Panc1 (cell line): ENCODE results near the gene STPG3. TPM values are rescaled to one million over a fixed set of nuclear protein-coding genes. Genes with fewer than 3 reads are reported as not detected.

ENCODE experiments used
- ATAC-seq: fragments of 200-7000 bp; cut with Tn5 transposase; 2 replicates; pipeline ENCODE4 v1.9.1; 2020; ENCODE audit warnings: mild to moderate bottlenecking, moderate library complexity
- BruUV-seq: library from RNA; stranded (reverse); fragments of 400-500 nt; replicated peaks from 2 replicates; lab custom pipeline; 2021; lab: Mats Ljungman, UMichigan
- CTCF ChIA-PET: fragments of 300-600 bp; sonication (Branson Sonifier 250); formaldehyde crosslinking; loops from one replicate; lab custom pipeline; 2022; ENCODE audit warnings: antibody characterized with exemption; lab: Charles Lee
- POLR2A ChIA-PET: fragments of 300-600 bp; sonication (Branson Sonifier 250); formaldehyde crosslinking; loops from one replicate; lab custom pipeline; 2022; ENCODE audit warnings: antibody characterized with exemption; lab: Charles Lee
- DNase-seq: peaks from one replicate; pipeline ENCODE4 v3.0.0-alpha.2; 2010; ENCODE audit warnings: low read depth, low spot score
- H3K27ac ChIP-seq: 2 replicates; pipeline ENCODE4 v1.5.1; 2011; ENCODE audit warnings: mild to moderate bottlenecking, low read length, inconsistent platforms
- H3K27me3 ChIP-seq: fragments of 200-500 bp; sonication (Bioruptor generic); 2 replicates; pipeline ENCODE4 v1.6.0; 2014; ENCODE audit warnings: low read length, inconsistent platforms; ENCODE audit not compliant: control insufficient read depth, insufficient read depth
- H3K36me3 ChIP-seq: fragments of 200-500 bp; sonication (Bioruptor generic); 2 replicates; pipeline ENCODE4 v1.5.1; 2014; ENCODE audit warnings: inconsistent platforms, mild to moderate bottlenecking, low read length, moderate library complexity; ENCODE audit not compliant: control insufficient read depth, insufficient read depth
- H3K4me1 ChIP-seq: 2 replicates; pipeline ENCODE4 v1.5.1; 2011; ENCODE audit warnings: inconsistent platforms, mild to moderate bottlenecking, low read length, moderate library complexity; ENCODE audit not compliant: control insufficient read depth, insufficient read depth
- H3K4me3 ChIP-seq, 2 experiments: 2 replicates each; pipeline ENCODE4 v1.5.1; 2011 to 2012; ENCODE audit warnings: low read depth in 2 of 2, low read length in 2 of 2, mild to moderate bottlenecking in 2 of 2, inconsistent platforms in 1 of 2, moderate library complexity in 1 of 2
- H3K9me3 ChIP-seq: fragments of 200-500 bp; sonication (Bioruptor generic); 2 replicates; pipeline ENCODE4 v1.5.1; 2014; ENCODE audit warnings: low read depth, mild to moderate bottlenecking, inconsistent platforms, low read length, moderate library complexity; ENCODE audit not compliant: control insufficient read depth, insufficient read depth
- CTCF ChIP-seq: fragments of 450-650 bp; IDR thresholded peaks from 2 replicates; pipeline ENCODE4 v1.5.1; 2017; ENCODE audit warnings: mild to moderate bottlenecking
- POLR2AphosphoS5 ChIP-seq: IDR thresholded peaks from 2 replicates; pipeline ENCODE4 v1.6.1; 2012; ENCODE audit warnings: mild to moderate bottlenecking, low read depth, low read length, moderate library complexity
- REST ChIP-seq, 2 experiments: IDR thresholded peaks; 2 replicates each; pipeline ENCODE4 v1.6.1; 2011 to 2012; ENCODE audit warnings: low read depth in 2 of 2, control low read depth in 1 of 2, low read length in 1 of 2, mild to moderate bottlenecking in 1 of 2, moderate library complexity in 1 of 2; ENCODE audit not compliant: insufficient read depth in 1 of 2
- SIN3A ChIP-seq: IDR thresholded peaks from 2 replicates; pipeline ENCODE4 v1.6.1; 2012; ENCODE audit warnings: low read depth, mild to moderate bottlenecking, low read length, moderate library complexity, borderline replicate concordance; ENCODE audit not compliant: insufficient read depth
- TCF7L2 ChIP-seq: IDR thresholded peaks from 2 replicates; pipeline ENCODE4 v1.6.1; 2011; ENCODE audit warnings: mild to moderate bottlenecking, low read depth, low read length, inconsistent platforms
- in situ Hi-C: cut with HindIII; loops from 2 replicates; pipeline ENCODE4 v1.10.0; 2016; ENCODE audit warnings: low sequenced_read_pairs, low pct_unique_long_range_greater_than_20kb
- intact Hi-C: fragments of 100-400 bp; cut with micrococcal nuclease; formaldehyde crosslinking; loops from one replicate; pipeline ENCODE4 v1.10.0; 2022; ENCODE audit not compliant: unreplicated experiment
- total RNA-seq: library from RNA; stranded (reverse); gene quantifications from one replicate; pipeline ENCODE4 v1.2.1, GENCODE V29; 2021; ENCODE audit not compliant: unreplicated experiment

STPG3 gene
- total RNA-seq, 1 experiment from 2014 or later = 0.26 TPM

GRCh38 chr9:137266162-137266527 lies 15.1 kb downstream of the STPG3 start:
- TF ChIP-seq CTCF (no peak), TCF7L2 (no peak), POLR2AphosphoS5 (no peak), REST (IDR thresholded peaks at IDR 0.05; ENCODE audit: insufficient read depth in 1 of 2, low read depth in 2 of 2, low read length in 1 of 2) (no peak), SIN3A (no peak)
- no peaks in the 10 kb centered on the region for H3K27me3 ChIP-seq
- ATAC-seq (no peak), DNase-seq (no peak)
- H3K9me3 ChIP-seq = no peaks in the 10 kb centered on the region
- ChIA-PET CTCF (interaction anchor here (0.6 kb wide), 1 partner anchor 18 kb away, joined by 3 read pairs; no protein-coding TSS in a partner anchor), POLR2A (no interaction called here)
- intact Hi-C loops (no loop called here), in situ Hi-C loops (no loop called here)
- H3K4me1 ChIP-seq = no peaks in the 10 kb centered on the region
- no peak overlapping the region for H3K4me3 ChIP-seq
- no peaks in the 10 kb centered on the region for H3K36me3 ChIP-seq
- BruUV-seq = no TSS peak
- H3K27ac ChIP-seq = no peak overlapping the region

DNA sequence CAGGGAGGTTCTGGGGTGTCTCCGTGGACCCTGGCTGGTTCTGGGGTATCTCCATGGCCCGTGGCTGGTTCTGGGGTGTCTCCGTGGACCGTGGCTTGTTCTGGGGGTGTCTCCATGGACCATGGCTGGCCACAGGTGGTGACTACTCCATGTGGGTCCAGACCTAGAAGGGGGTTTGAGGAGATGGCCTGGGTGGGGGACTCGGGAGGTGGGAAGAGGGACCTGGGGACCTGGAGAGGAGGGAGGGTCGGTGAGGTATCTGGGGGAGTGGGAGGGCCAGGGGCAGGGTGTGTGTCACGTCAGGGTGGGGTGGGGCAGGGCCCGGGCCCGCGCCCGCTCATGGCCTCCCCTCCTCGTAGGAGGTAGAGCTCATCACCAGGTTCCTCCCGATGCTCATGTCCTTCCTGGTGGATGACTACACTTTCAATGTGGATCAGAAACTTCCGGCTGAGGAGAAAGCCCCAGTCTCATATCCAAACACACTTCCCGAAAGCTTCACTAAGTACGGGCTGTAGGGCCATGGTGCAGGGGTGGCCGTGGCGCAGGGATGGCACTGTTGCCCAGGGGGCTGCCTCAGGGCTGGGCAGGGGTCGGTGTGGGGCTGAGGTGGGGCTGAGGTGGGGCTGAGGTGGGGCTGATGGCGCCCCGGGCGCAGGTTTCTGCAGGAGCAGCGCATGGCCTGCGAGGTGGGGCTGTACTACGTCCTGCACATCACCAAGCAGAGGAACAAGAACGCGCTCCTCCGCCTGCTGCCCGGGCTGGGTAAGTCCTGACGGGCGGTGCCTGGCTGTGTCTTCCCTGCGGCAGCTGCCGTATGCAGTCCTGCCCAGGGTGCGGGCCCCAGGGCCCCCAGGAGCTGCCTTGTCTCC lies 15.7 kb downstream of the STPG3 start:
- POLR2A ChIA-PET = interaction anchor here (0.7 kb wide), 1 partner anchor 10 kb away, joined by 9 read pairs; the partner anchor contains the start of gene TOR4A
- intact Hi-C loops (no loop called here), in situ Hi-C loops (no loop called here)
- no peak overlapping the region for H3K27ac ChIP-seq
- no peak overlapping the region for H3K4me3 ChIP-seq
- no peak for DNase-seq
- H3K27me3 ChIP-seq = no peaks in the 10 kb centered on the region
- no TSS peak for BruUV-seq
- no peaks in the 10 kb centered on the region for H3K9me3 ChIP-seq
- no peaks in the 10 kb centered on the region for H3K4me1 ChIP-seq
- CTCF ChIA-PET = no interaction called here
- no peak for ATAC-seq
- H3K36me3 ChIP-seq = no peaks in the 10 kb centered on the region
- TF ChIP-seq TCF7L2 = no peak
- TF ChIP-seq POLR2AphosphoS5 = no peak
- no peak for TF ChIP-seq CTCF
- TF ChIP-seq REST (IDR thresholded peaks at IDR 0.05; ENCODE audit: insufficient read depth in 1 of 2, low read depth in 2 of 2, low read length in 1 of 2) = no peak
- TF ChIP-seq SIN3A = no peak
